WTC11 (cell line): Measurements from ENCODE around the gene HSPBAP1. TPM values are rescaled to one million over a fixed set of nuclear protein-coding genes. Genes with fewer than 3 reads are reported as not detected.

Source experiments
- ATAC-seq: fragments of 200-7000 bp; cut with Tn5 transposase; 2 replicates; pipeline ENCODE4 v1.10.0; 2021; ENCODE audit warnings: mild to moderate bottlenecking, moderate library complexity
- CTCF ChIA-PET: fragments of 300-600 bp; sonication (Branson Sonifier 250); formaldehyde crosslinking; loops from one replicate; lab custom pipeline; 2021; ENCODE audit warnings: antibody characterized with exemption; lab: Charles Lee
- POLR2A ChIA-PET: fragments of 350-600 bp; sonication (Branson Sonifier 250); formaldehyde crosslinking; loops from one replicate; lab custom pipeline; 2021; ENCODE audit warnings: antibody characterized with exemption; lab: Charles Lee
- DNase-seq: peaks from one replicate; pipeline ENCODE4 v3.0.0; 2021; ENCODE audit warnings: low spot score
- H3K27ac Mint-ChIP-seq: 2 replicates; pipeline ENCODE4 v1.8.0; 2021; ENCODE audit warnings: mixed read lengths
- H3K27me3 Mint-ChIP-seq: 2 replicates; pipeline ENCODE4 v1.8.0; 2021; ENCODE audit warnings: low read depth, mild to moderate bottlenecking, moderate library complexity, mixed read lengths
- H3K36me3 Mint-ChIP-seq: 2 replicates; pipeline ENCODE4 v1.8.0; 2021; ENCODE audit warnings: mixed read lengths
- H3K4me1 Mint-ChIP-seq: 2 replicates; pipeline ENCODE4 v1.8.0; 2022; ENCODE audit warnings: mixed read lengths
- H3K4me3 Mint-ChIP-seq: 2 replicates; pipeline ENCODE4 v1.8.0; 2021; ENCODE audit warnings: mild to moderate bottlenecking, moderate library complexity, mixed read lengths
- H3K9me3 Mint-ChIP-seq: 2 replicates; pipeline ENCODE4 v1.8.0; 2021; ENCODE audit warnings: mixed read lengths
- CTCF ChIP-seq: fragments of 200-600 bp; IDR thresholded peaks from 2 replicates; pipeline ENCODE4 v1.8.0; 2022; ENCODE audit warnings: antibody characterized with exemption
- EMX1 ChIP-seq: fragments of 250-450 bp; sonication (Bioruptor Pico); IDR thresholded peaks from 2 replicates; pipeline ENCODE4 v1.8.0; 2021; ENCODE audit warnings: mild to moderate bottlenecking
- ETV6 ChIP-seq: sonication (generic); formaldehyde crosslinking; IDR thresholded peaks from 2 replicates; pipeline ENCODE4 v1.8.1; 2022; ENCODE audit warnings: mild to moderate bottlenecking, missing genetic modification reagents
- GRHL2 ChIP-seq: fragments of 250-450 bp; sonication (Bioruptor Pico); IDR thresholded peaks from 2 replicates; pipeline ENCODE4 v1.8.0; 2022; ENCODE audit warnings: mild to moderate bottlenecking, moderate library complexity; ENCODE audit not compliant: insufficient replicate concordance, severe bottlenecking
- JAZF1 ChIP-seq: fragments of 250-450 bp; sonication (Bioruptor Pico); IDR thresholded peaks from 2 replicates; pipeline ENCODE4 v1.9.0; 2021; ENCODE audit warnings: moderate library complexity, mild to moderate bottlenecking, inconsistent platforms
- MYBL2 ChIP-seq: sonication (generic); formaldehyde crosslinking; IDR thresholded peaks from 2 replicates; pipeline ENCODE4 v1.8.1; 2023; ENCODE audit warnings: mild to moderate bottlenecking, moderate library complexity, missing genetic modification reagents
- NFATC4 ChIP-seq: fragments of 250-450 bp; sonication (Bioruptor Pico); IDR thresholded peaks from 2 replicates; pipeline ENCODE4 v1.9.0; 2021; ENCODE audit warnings: mild to moderate bottlenecking
- NFE2L1 ChIP-seq: sonication (generic); formaldehyde crosslinking; IDR thresholded peaks from 2 replicates; pipeline ENCODE4 v1.8.1; 2023; ENCODE audit warnings: missing genetic modification reagents
- NR2C2 ChIP-seq: sonication (generic); formaldehyde crosslinking; IDR thresholded peaks from 2 replicates; pipeline ENCODE4 v1.8.0; 2022; ENCODE audit warnings: mild to moderate bottlenecking, missing genetic modification reagents
- PRDM15 ChIP-seq: sonication (generic); formaldehyde crosslinking; IDR thresholded peaks from 2 replicates; pipeline ENCODE4 v1.8.0; 2022; ENCODE audit warnings: missing genetic modification reagents
- RELA ChIP-seq: sonication (generic); formaldehyde crosslinking; IDR thresholded peaks from 2 replicates; pipeline ENCODE4 v1.8.1; 2022; ENCODE audit warnings: missing genetic modification reagents, mild to moderate bottlenecking, borderline replicate concordance
- SMAD4 ChIP-seq: sonication (generic); formaldehyde crosslinking; IDR thresholded peaks from 2 replicates; pipeline ENCODE4 v1.8.0; 2022; ENCODE audit warnings: mild to moderate bottlenecking, missing genetic modification reagents
- USF1 ChIP-seq: sonication (generic); formaldehyde crosslinking; IDR thresholded peaks from 2 replicates; pipeline ENCODE4 v1.8.0; 2022; ENCODE audit warnings: mild to moderate bottlenecking, missing genetic modification reagents
- ZNF121 ChIP-seq: sonication (generic); formaldehyde crosslinking; IDR thresholded peaks from 2 replicates; pipeline ENCODE4 v1.8.0; 2023; ENCODE audit warnings: missing genetic modification reagents
- ZNF219 ChIP-seq: sonication (generic); formaldehyde crosslinking; IDR thresholded peaks from 2 replicates; pipeline ENCODE4 v1.8.0; 2023; ENCODE audit warnings: missing genetic modification reagents, mild to moderate bottlenecking, borderline replicate concordance
- ZNF317 ChIP-seq: sonication (generic); formaldehyde crosslinking; IDR thresholded peaks from 2 replicates; pipeline ENCODE4 v1.8.1; 2023; ENCODE audit warnings: low read depth, mild to moderate bottlenecking, moderate library complexity, missing genetic modification reagents, borderline replicate concordance
- total RNA-seq: library from RNA; stranded (reverse); gene quantifications from 3 replicates; pipeline ENCODE4 v1.2.3, GENCODE V29; 2021

HSPBAP1 gene
- total RNA-seq, 1 experiment from 2014 or later: 9.1 TPM

GRCh38 chr3:122760453-122761271 is 33.0 kb downstream of the HSPBAP1 start (continued):
- TF ChIP-seq NFATC4 (CRISPR knock-in tag) (no peak), ZNF219 (CRISPR knock-in tag) (no peak), RELA (CRISPR knock-in tag) (no peak), GRHL2 (CRISPR knock-in tag) (no peak), ZNF317 (CRISPR knock-in tag) (no peak), NFE2L1 (CRISPR knock-in tag) (no peak), SMAD4 (CRISPR knock-in tag) (no peak), USF1 (CRISPR knock-in tag) (0 out of 2 replicates have a peak, but pooled peaks have one; percentile 15), ETV6 (CRISPR knock-in tag) (no peak), ZNF121 (CRISPR knock-in tag) (no peak)
- TF ChIP-seq, all 79 proteins: peak for 5

GRCh38 chr3:122758877-122759560 is 34.6 kb downstream of the HSPBAP1 start:
- Mint-ChIP-seq H3K4me1 (peaks cover 16% of the 10 kb centered on the region), H3K9me3 (no peaks in the 10 kb centered on the region), H3K27me3 (no peaks in the 10 kb centered on the region), H3K36me3 (peaks cover 6% of the 10 kb centered on the region), H3K4me3 (no peak overlapping the region), H3K27ac (no peak overlapping the region)
- ATAC-seq (no peak), DNase-seq (no peak)
- TF ChIP-seq PRDM15 (CRISPR knock-in tag): peak; percentile 67
- TF ChIP-seq EMX1: no peak
- POLR2A ChIA-PET: no interaction called here
- CTCF ChIA-PET: interaction anchor here (0.7 to 1.1 kb wide), 3 partner anchors 163 to 410 kb away, joined by 3 to 5 read pairs (median 5); no protein-coding TSS in a partner anchor

- Mint-ChIP-seq H3K9me3 (no peaks in the 10 kb centered on the region), H3K27me3 (no peaks in the 10 kb centered on the region), H3K27ac (no peak overlapping the region), H3K4me3 (no peak overlapping the region), H3K4me1 (peaks cover 6% of the 10 kb centered on the region), H3K36me3 (peaks cover 9% of the 10 kb centered on the region)
- no peak for ATAC-seq
- POLR2A ChIA-PET: interaction anchor here (0.8 kb wide), 1 partner anchor 259 kb away, joined by 5 read pairs; no protein-coding TSS in a partner anchor
- TF ChIP-seq RELA (CRISPR knock-in tag): no peak
- TF ChIP-seq MYBL2 (CRISPR knock-in tag): no peak
- no peak for TF ChIP-seq JAZF1 (CRISPR knock-in tag)
- TF ChIP-seq, all 79 proteins: peak for 0
- DNase-seq: no peak
- CTCF ChIA-PET: interaction anchor here (0.5 to 1.7 kb wide), 41 partner anchors 9 to 429 kb away, joined by 3 to 15 read pairs (median 4); partner anchors contain the start of genes HSPBAP1, PDIA5 and SEMA5B
These were observed 38.1 kb downstream of the HSPBAP1 start for GRCh38 chr3:122755491-122755890.

- POLR2A ChIA-PET: interaction anchor here (0.8 kb wide), 1 partner anchor 260 kb away, joined by 5 read pairs; no protein-coding TSS in a partner anchor
- DNase-seq (no peak), ATAC-seq (peak; percentile 100)
- Mint-ChIP-seq H3K36me3 (peaks cover 9% of the 10 kb centered on the region), H3K4me1 (0 out of 2 replicates have a peak, but pooled peaks cover 2% of the 10 kb centered on the region), H3K27me3 (no peaks in the 10 kb centered on the region), H3K4me3 (no peak overlapping the region), H3K27ac (no peak overlapping the region), H3K9me3 (no peaks in the 10 kb centered on the region)
- CTCF ChIA-PET: interaction anchor here (0.5 to 1.7 kb wide), 41 partner anchors 9 to 1207 kb away, joined by 3 to 15 read pairs (median 4); partner anchors contain the start of genes HSPBAP1, PDIA5 and SEMA5B
- no peak for TF ChIP-seq NR2C2 (CRISPR knock-in tag)
- peak; percentile 67 for TF ChIP-seq CTCF
These were observed 38.7 kb downstream of the HSPBAP1 start for GRCh38 chr3:122754929-122755328.
